Fibroblast of lung (primary cell): ENCODE measurements around the gene PCYT1B. TPM values are rescaled to one million over a fixed set of nuclear protein-coding genes. Genes with fewer than 3 reads are reported as not detected.
A peak's percentile ranks its signal among the peaks of the same experiment; 100 is the strongest.

Experiments
- DNase-seq, 2 donors: peaks; one replicate each; pipeline versions ENCODE4 v3.0.0 to v3.0.0-alpha.2; 2010; ENCODE audit warnings: low read depth in 2 of 2
- H2AFZ ChIP-seq: 2 replicates; pipeline ENCODE4 v1.5.1; 2012; ENCODE audit warnings: low read length, control low read depth, inconsistent platforms
- H3K27ac ChIP-seq: 2 replicates; pipeline ENCODE4 v1.5.1; 2011; ENCODE audit warnings: low read length, control low read depth; ENCODE audit not compliant: insufficient read depth
- H3K27me3 ChIP-seq: 2 replicates; pipeline ENCODE4 v1.5.1; 2011; ENCODE audit warnings: mild to moderate bottlenecking, low read length; ENCODE audit not compliant: control insufficient read depth, insufficient read depth
- H3K36me3 ChIP-seq: 2 replicates; pipeline ENCODE4 v1.5.1; 2011; ENCODE audit warnings: low read length; ENCODE audit not compliant: control insufficient read depth, insufficient read depth
- H3K4me1 ChIP-seq: 2 replicates; pipeline ENCODE4 v1.5.1; 2011; ENCODE audit warnings: low read length; ENCODE audit not compliant: control insufficient read depth, insufficient read depth; ENCODE audit errors: extremely low read depth
- H3K4me2 ChIP-seq: 2 replicates; pipeline ENCODE4 v1.5.1; 2011; ENCODE audit warnings: low read length, control low read depth; ENCODE audit not compliant: insufficient read depth; ENCODE audit errors: extremely low read depth
- H3K4me3 ChIP-seq, 4 experiments: fragments of 200-600 bp in 1 of 4; sonication (generic) in 1 of 4; replicated peaks in 1 of 4; 2 replicates each; pipeline ENCODE4 v1.5.1; 2011 to 2016; ENCODE audit warnings: low read length in 4 of 4, low read depth in 3 of 4, mild to moderate bottlenecking in 3 of 4, control low read depth in 2 of 4, inconsistent platforms in 1 of 4, mixed read lengths in 1 of 4; ENCODE audit not compliant: insufficient read depth in 1 of 4; ENCODE audit errors: control extremely low read depth in 1 of 4
- H3K79me2 ChIP-seq: 2 replicates; pipeline ENCODE4 v1.5.1; 2012; ENCODE audit warnings: mild to moderate bottlenecking, low read length, inconsistent platforms; ENCODE audit not compliant: control insufficient read depth, insufficient read depth
- H3K9ac ChIP-seq: 2 replicates; pipeline ENCODE4 v1.5.1; 2011; ENCODE audit warnings: mild to moderate bottlenecking, low read length, control low read depth; ENCODE audit not compliant: insufficient read depth
- H3K9me3 ChIP-seq: 2 replicates; pipeline ENCODE4 v1.5.1; 2012; ENCODE audit warnings: low read depth, low read length; ENCODE audit not compliant: control insufficient read depth, insufficient read depth
- H4K20me1 ChIP-seq: 2 replicates; pipeline ENCODE4 v1.5.1; 2011; ENCODE audit warnings: low read length; ENCODE audit not compliant: control insufficient read depth, insufficient read depth; ENCODE audit errors: extremely low read depth
- EZH2 ChIP-seq: IDR thresholded peaks from 2 replicates; pipeline ENCODE4 v1.5.1; 2012; ENCODE audit warnings: low read length, control low read depth, mild to moderate bottlenecking; ENCODE audit errors: missing control alignments
- polyA plus RNA-seq, 2 donors: library from polyadenylated mRNA; depleted of rRNA in 1 of 2; stranded (reverse) in 1 of 2; unstranded in 1 of 2; fragments of >200 nt; gene quantifications; 2 replicates each; pipeline ENCODE4 v1.2.1, GENCODE V29; 2011 to 2012; ENCODE audit warnings: missing spikeins in 1 of 2
- total RNA-seq: library from RNA; depleted of rRNA; stranded (reverse); fragments of >200 nt; gene quantifications from 2 replicates; pipeline ENCODE4 v1.2.1, GENCODE V29; 2014
- TF ChIP-seq, protein P1 (sequence below), 2 donors: IDR thresholded peaks in 1 of 2; conservative IDR thresholded peaks in 1 of 2; 1 replicate in 1 of 2; 2 replicates in 1 of 2; pipeline ENCODE4 v1.5.1; 2011 to 2012; ENCODE audit warnings: low read length in 2 of 2, control low read depth in 1 of 2, inconsistent platforms in 1 of 2, low read depth in 1 of 2, mild to moderate bottlenecking in 1 of 2

PCYT1B gene
- total and polyA plus RNA-seq, 2 donors (not counting 1 experiment from before 2014, with no cell fraction given) = 0.17 to 0.34 TPM

GRCh38 chrX:24693453-24694202 lies 46.5 kb upstream of the PCYT1B start, which contains the start of gene POLA1:
TSS of gene POLA1 (plus strand) at chrX:24693918. CDS start at chrX:24693962, 44 bp downstream.
- Histone ChIP-seq H3K9me3 (no peaks in the 10 kb centered on the region), H4K20me1 (no peaks in the 10 kb centered on the region), H3K27ac (peak within 1 kb of the TSS; percentile 78), H3K79me2 (peaks cover 17% of the 10 kb centered on the region), H3K4me1 (peaks cover 3% of the 10 kb centered on the region), H3K4me3 (peak within 1 kb of the TSS; percentile 67 to 79 (median 71)), H2AFZ (peak within 1 kb of the TSS; percentile 82), H3K9ac (peak within 1 kb of the TSS; percentile 75), H3K27me3 (no peaks in the 10 kb centered on the region), H3K36me3 (no peaks in the 10 kb centered on the region), H3K4me2 (peak within 1 kb of the TSS; percentile 80)
- TF ChIP-seq EZH2 = no peak
- TF ChIP-seq, protein P1, sequence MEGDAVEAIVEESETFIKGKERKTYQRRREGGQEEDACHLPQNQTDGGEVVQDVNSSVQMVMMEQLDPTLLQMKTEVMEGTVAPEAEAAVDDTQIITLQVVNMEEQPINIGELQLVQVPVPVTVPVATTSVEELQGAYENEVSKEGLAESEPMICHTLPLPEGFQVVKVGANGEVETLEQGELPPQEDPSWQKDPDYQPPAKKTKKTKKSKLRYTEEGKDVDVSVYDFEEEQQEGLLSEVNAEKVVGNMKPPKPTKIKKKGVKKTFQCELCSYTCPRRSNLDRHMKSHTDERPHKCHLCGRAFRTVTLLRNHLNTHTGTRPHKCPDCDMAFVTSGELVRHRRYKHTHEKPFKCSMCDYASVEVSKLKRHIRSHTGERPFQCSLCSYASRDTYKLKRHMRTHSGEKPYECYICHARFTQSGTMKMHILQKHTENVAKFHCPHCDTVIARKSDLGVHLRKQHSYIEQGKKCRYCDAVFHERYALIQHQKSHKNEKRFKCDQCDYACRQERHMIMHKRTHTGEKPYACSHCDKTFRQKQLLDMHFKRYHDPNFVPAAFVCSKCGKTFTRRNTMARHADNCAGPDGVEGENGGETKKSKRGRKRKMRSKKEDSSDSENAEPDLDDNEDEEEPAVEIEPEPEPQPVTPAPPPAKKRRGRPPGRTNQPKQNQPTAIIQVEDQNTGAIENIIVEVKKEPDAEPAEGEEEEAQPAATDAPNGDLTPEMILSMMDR (conservative IDR thresholded peaks at IDR 0.05 in 1 of 2, IDR thresholded peaks at IDR 0.05 in 1 of 2; ENCODE audit: low read depth in 1 of 2, low read length in 2 of 2) = peak; percentile 27 to 45
- DNase-seq = peak; percentile 93 to 96

DNA sequence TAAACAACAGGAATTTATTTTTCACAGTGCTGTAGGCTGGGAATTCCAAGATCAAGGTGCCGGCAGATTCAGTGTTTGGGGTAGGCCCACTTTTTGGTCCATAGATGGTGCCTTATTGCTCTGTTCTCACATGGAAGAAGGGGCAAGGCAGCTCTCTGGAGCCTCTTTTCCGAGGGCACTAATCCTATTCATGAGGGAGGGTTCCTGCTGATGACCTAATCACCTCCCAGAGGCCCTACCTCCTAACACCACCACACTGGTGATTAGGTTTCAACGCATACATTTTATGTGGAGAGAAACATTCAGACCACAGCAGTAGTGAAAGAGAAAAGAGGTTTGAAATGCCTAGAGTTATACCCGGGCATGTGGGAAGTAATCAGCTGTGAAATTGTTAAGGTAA lies 45.2 kb upstream of the PCYT1B start:
- Histone ChIP-seq H3K9ac (no peak overlapping the region), H3K79me2 (peaks cover 17% of the 10 kb centered on the region), H3K9me3 (no peaks in the 10 kb centered on the region), H3K36me3 (no peaks in the 10 kb centered on the region), H3K27ac (no peak overlapping the region), H3K27me3 (no peaks in the 10 kb centered on the region), H4K20me1 (no peaks in the 10 kb centered on the region), H2AFZ (no peak overlapping the region), H3K4me2 (no peak overlapping the region), H3K4me1 (peaks cover 3% of the 10 kb centered on the region), H3K4me3 (no peak overlapping the region)
- TF ChIP-seq, protein P1 (conservative IDR thresholded peaks at IDR 0.05 in 1 of 2, IDR thresholded peaks at IDR 0.05 in 1 of 2; ENCODE audit: low read depth in 1 of 2, low read length in 2 of 2) = no peak
- TF ChIP-seq EZH2 = no peak
- no peak for DNase-seq

DNA sequence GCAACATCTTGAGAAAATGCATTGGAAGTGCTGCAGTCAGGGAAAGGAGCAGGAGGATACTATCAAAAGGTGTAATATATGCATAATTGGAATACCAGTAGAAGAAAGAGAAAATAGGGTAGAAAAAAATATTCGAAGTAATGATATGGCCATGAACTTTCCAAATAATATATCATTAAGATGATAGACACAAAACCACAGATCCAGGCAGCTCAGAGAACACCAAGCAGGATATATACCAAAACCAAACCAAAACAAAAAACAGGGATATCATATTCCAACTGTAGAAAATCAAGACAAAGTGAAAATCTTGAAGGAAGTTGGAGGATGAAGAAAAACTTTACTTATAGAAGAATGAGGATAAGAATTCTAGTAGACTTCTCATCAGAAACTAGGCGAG lies 36.9 kb upstream of the PCYT1B start:
- DNase-seq = no peak
- Histone ChIP-seq H3K4me2 (no peak overlapping the region), H4K20me1 (no peaks in the 10 kb centered on the region), H3K9me3 (no peaks in the 10 kb centered on the region), H3K4me1 (no peaks in the 10 kb centered on the region), H3K27me3 (no peaks in the 10 kb centered on the region), H2AFZ (no peak overlapping the region), H3K79me2 (no peaks in the 10 kb centered on the region), H3K9ac (no peak overlapping the region), H3K36me3 (no peaks in the 10 kb centered on the region), H3K4me3 (no peak overlapping the region), H3K27ac (no peak overlapping the region)
- no peak for TF ChIP-seq EZH2
- TF ChIP-seq, protein P1 (conservative IDR thresholded peaks at IDR 0.05 in 1 of 2, IDR thresholded peaks at IDR 0.05 in 1 of 2; ENCODE audit: low read depth in 1 of 2, low read length in 2 of 2) = no peak
